Measurements from ENCODE around the gene LGR5.

DNA sequence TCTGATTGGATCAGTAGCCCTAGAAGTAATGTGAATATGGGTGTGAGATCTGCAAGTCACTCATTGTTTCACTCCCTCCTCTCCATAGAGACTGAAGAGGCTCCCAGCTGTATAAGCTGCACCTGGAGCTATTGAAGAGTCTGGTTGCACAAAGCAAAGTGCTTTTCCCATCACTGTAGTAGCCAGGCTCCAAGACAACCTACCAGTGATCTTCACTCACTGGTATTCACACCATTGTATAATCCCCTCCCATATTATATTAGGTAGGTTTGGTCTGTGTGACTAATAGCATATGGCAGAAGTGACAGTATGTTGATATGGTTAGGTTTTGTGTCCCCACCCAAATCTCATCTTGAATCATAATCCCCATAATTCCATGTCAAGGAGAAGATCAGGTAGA is 159.6 kb downstream of the LGR5 start:
- no peak for TF ChIP-seq CTCF (conservative IDR thresholded peaks at IDR 0.05)
- TF ChIP-seq EZH2 (IDR thresholded peaks at IDR 0.05; ENCODE audit: low read depth), result no peak
